Effector CD8-positive, alpha-beta T cell (primary cell): ENCODE data around the gene HOXC12.

Source experiments
- DNase-seq: peaks from one replicate; lab custom pipeline; 2025; lab: John Stamatoyannopoulos, UW

The HOXC12 gene

DNA sequence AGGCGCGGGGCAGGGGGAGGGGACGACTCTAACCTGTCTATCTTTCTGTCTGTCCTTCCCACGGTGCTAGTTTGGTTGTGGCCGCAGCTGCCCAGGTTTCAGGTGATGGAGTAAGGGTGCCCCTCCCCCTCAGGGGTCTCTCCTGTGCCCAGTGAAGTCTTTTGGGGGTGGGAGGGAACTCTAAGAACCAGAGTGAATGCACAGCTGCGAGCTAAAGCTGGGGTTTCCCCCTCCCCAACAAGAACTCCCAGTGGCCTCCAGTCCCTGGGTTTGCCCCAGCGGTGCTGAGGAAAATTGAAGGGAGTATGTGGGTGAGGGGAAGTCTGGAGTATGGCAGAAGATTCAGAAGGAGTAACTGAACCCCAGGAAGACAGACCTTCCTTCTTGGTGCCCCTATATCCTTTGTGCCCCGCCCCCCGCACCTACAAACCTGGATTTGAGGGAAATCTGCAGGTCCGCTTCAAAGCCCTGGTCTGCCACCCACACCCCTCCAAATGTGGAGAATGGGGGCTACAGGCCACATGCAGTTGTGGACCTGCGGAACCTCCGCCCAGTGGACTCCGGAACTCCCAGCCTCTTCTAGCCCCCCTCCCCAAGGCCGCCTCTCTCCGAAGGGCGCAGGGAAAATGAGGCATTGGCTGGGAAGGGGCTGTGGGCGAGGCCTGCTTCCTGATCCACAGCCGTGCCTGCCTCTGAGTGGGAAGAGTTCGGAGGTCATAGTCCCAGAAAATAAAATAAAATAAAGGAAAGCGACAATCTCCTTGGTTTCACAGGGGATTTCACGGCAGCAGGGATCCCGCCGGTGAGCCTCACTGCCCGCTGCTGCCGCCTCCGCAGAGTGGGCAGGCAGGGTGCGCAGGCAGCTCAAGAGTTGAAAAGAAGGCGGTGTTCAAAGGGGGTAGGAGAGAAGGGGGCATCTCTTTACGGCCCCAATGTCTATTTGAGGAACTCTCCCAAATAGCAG lies 41.8 kb downstream of the HOXC12 start:
- no peak for DNase-seq

DNA sequence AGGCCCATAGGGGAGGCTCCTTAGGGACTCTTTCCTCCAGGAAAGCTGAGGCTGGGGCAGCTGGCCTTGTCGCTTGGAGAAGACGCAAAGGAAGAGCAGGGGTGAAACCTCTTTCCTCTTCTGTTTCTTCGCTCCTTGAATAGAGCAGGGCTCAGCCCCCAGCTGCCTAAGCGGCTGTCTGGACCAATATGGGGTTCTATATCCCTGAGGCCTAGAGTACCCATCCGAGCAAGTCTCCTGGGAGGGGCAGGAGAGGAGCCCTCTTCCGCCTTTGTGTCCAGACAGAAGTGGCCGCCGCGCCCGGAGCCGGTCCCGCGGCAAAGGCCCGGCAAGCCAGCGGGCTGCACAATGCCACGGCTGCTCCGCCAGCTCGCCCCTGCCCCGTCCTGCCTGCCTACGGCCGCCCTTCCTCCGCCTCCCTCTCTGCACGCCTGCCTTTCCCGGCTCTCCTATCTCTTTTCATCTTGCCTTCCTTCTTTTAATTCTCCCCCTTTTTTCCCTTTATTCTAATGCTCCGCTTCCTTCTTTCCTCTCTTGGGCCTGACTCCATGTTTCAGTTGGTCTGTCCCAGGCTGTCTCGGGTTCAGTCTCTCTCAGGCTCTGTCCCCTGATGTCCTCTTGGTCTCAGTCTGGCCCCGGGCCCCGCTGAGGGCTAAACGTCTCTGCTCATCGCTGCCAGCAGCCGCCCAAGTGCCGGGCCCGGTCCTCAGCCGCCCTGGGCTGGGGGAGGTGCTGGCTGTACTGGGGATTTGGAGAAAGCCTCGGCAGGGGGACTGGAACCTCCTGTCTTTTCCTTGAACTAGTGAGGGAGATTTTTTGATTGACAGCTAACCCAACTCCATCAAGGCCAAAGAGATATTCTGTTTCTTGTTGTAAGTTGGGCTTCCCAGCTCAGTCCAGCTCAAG lies 42.8 kb downstream of the HOXC12 start:
- no peak for DNase-seq

GRCh38 chr12:53998110-53998899 lies 43.6 kb downstream of the HOXC12 start:
- no peak for DNase-seq

DNA sequence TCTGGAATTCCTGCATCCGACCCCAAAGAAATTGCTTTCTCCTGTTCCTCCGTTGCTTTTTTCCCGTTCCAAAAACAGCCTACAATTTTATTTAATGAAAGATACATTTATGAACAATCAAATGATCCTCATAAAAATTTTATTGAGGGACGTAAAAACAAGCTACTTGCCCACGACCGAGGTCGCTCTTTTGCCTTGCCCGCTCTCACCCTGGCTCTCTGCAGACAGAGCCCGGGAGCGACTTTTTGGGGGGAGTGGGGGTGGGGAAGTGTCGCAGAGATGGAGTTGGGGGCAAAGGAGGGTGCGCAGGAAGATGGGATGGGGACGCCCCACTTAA lies 44.2 kb downstream of the HOXC12 start:
- DNase-seq = no peak

DNA sequence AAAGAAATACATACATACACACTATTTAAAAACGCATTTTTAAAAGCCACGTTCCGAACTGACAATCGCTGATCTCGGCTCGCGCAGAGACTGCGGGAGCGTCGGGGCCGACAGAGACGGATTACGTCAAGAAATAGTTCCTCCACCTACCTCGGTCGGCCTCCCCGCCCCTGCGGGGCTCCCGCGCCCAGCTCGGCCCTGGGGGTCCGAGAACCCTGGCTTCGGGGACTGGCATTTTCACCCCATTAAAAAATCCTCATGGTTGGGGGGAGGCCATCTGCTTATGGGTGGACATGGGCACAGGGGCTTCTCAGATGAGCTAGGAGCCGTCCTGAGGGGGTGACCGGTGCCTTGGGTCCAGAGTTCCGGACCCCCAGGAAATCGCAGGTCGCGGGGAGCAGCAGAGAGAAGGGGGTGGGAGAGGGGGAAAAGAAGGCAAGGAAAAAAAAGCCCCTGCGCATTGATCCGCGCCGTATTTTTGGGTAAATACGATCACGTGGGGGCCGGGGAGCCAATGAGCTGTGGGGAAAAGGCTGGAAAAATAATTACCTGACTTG lies 44.9 kb downstream of the HOXC12 start:
- no peak for DNase-seq

DNA sequence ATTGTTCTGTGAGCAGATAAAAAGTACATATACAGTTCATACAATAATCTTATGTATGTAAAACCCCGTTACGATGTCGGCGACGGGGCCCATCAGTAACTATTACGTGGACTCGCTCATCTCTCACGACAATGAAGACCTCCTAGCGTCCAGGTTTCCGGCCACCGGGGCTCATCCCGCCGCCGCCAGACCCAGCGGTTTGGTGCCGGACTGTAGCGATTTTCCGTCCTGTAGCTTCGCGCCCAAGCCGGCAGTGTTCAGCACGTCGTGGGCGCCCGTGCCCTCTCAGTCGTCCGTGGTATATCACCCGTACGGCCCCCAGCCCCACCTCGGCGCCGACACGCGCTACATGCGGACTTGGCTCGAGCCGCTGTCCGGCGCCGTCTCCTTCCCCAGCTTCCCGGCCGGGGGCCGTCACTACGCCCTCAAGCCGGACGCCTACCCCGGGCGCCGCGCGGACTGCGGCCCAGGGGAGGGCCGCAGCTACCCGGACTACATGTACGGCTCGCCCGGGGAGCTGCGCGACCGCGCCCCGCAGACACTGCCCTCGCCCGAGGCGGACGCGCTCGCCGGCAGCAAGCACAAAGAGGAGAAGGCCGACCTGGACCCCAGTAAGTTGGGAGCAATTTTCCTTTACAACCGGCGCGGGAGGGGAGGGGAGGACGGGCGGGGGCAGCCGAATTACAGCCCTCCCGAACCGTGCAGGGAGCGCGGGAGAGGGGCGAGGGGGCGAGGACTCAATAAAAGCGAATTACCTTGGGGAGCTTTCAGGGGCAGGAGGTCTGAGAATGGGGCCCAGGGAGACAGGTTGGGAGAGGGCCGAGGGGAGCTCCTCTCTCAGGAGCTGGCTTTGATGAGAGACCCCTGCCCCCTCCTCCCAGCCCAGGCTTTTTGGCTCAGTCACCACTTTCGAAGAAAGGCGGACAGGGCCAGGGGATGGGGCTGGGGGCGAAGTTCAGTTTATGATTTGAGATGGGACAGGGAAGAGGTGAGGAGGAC lies 45.7 kb downstream of the HOXC12 start, which contains the start of gene HOXC9:
Gene HOXC9 (plus strand): TSS at position 46 of the 999 bp plus-strand sequence. CDS start 28 bp downstream, at position 74.
- DNase-seq = no peak

DNA sequence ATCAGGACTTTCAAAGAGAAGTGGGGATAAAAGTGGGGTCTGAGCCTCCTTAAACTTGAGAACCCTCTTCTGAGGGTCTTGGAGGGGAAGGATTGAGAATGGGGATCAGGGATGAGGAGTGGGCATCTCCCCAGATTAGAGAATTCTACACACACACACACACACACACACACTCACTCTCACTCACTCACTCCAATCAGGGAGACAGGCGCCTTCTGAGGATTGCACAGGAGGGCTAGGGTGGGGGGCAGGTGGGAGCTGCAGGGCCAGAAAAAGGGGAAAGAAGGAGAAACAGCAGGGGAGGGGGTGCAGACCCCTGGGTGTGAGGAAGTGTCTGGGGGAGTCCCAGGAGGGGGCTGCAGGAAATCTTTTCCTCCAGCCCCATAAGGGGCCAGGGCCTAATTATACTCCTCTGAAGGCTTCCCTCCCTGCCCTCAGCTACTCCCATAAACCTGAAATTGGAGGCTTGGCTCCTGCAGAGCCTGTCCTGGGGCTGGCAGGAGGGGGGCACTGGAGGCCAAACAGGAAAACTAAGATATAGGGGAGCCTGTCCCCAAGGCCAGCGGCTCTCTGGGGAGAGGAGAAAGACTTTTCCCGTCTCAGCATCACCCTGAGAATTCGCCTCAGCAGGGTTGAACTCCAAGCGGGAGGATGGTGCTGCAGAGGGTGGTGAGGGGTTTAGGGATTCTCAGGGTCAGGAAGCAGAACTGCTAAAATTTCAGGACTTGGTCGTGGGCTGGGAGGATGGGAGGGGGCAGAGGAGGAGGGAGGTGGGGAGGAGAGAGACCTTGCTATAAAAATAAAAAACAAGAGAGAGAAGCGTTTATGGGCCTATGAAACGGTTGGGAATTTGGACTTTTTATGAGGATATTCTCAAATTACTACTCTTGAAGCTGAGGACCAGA lies 46.8 kb downstream of the HOXC12 start:
- DNase-seq = no peak

DNA sequence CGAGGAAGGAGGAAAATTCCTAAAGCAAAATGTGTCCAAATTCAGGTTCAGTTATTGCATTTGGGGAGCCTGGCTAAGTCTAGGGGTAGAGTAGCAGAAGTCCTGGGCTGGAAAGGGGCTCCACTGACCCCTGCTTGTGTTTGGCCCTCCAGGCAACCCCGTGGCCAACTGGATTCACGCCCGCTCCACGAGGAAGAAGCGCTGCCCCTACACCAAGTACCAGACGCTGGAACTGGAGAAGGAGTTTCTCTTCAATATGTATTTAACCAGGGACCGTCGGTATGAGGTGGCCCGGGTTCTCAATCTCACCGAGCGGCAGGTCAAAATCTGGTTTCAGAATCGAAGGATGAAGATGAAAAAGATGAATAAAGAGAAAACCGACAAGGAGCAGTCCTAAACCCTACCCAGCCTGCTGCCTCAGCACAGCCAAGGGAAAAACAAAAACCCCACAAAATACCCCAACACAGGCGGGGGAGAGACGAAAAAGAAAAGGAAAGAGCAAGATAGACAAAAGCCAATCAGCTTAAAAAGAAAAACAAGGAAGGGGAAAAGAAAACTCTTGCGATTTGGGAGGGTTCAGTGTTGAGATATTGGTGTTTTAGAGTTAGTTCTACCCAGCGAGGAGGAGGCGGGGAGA lies 47.7 kb downstream of the HOXC12 start:
- DNase-seq = no peak

DNA sequence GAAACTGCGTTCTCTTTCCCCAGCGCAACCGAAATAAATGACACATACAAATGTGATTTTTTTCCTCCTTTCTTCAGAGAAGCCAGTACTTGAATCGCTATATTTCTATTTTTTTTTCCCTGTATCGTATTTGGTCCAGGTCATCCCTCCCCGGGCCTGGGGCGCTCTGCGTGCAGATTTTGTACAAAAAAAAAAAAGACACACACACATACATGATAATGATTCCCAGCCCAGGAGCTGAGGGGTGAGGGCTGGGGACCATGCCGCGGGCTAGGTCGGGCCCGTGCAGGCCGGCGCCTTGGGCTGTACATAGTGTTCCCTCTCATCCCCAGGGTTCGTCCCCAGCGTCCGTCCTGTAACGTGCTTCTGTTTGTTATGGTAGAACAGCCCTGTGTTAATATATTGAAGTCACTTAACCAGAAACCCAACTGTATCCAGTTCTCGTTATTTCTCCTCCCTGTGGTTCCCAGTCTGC lies 48.2 kb downstream of the HOXC12 start:
- DNase-seq = no peak

DNA sequence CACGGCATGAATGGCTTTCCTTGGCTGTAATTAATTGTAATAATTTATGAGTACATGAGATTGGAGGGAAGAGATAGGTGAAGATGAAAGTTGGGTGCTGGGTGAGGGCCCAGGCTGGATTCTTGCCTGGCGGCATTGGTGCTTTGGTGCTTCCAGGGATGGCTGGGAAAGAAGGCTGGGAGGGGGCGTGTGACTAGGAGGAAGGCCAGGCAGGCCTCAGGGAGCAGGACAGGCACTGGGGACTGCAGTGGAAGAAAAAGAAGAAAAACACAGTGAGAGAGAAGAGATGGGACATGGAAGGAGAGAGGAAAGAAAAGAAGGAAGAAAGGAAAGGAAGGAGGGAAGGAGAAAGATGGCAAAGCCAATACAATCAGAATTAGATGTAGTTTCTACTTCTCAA lies 48.9 kb downstream of the HOXC12 start:
- no peak for DNase-seq

DNA sequence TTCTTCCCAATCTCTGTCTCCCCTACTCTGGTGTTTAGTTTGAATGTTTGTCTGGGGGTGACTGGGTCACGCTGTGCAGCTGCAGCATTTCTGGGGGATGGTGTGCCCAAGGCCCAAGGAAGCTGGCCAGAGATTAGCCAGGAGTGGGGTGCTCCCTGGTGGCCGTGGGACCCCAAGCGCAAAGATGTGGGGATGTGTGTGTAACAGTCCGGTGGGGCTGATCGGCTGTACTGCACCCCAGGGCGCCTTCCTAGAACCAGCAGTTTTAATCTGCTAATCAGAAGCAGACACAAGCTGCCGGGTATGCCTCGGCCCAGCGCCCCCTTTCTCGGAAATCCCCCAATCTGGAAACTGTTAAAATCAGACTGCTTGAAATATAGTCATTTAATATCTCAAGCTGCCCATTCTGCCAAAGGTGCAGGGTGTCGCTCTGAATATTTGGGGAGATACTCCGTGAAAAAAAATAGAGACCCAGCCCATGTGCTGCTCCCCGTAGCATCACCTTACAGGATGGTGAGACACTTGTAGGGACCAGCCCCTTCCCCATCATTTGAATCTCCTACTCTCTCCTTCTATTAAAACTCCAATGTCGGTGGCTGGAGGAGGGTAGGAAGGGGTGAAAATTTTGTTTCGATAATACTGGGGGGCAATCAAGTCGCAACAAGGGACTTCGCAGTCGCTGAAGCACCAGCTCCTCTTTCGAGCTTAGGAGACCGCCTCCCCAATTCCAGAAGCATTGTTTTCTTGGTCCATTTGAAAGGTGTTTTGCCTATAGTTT lies 49.5 kb downstream of the HOXC12 start:
- DNase-seq = no peak

GRCh38 chr12:54004841-54005530 lies 50.3 kb downstream of the HOXC12 start:
- DNase-seq = no peak

DNA sequence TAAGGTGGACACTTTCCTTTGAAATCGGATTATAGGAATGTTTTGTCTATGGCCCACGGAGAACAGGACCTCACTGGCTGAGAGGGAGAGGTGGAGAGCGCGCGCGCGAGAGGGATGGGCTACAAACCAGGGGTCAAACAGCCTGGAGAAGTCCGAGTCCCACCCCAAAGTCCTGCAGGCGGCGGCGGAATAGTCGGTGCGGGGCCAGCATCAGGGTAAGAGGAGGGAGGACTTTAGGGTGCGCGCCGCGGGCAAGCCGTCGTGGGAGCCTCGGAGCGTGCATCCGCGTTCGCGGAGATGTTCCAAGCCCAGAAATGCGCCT lies 50.8 kb downstream of the HOXC12 start:
- no peak for DNase-seq

- peak; percentile 83 for DNase-seq
Observed at GRCh38 chr12:54005853-54006558, 51.3 kb downstream of the HOXC12 start.

DNA sequence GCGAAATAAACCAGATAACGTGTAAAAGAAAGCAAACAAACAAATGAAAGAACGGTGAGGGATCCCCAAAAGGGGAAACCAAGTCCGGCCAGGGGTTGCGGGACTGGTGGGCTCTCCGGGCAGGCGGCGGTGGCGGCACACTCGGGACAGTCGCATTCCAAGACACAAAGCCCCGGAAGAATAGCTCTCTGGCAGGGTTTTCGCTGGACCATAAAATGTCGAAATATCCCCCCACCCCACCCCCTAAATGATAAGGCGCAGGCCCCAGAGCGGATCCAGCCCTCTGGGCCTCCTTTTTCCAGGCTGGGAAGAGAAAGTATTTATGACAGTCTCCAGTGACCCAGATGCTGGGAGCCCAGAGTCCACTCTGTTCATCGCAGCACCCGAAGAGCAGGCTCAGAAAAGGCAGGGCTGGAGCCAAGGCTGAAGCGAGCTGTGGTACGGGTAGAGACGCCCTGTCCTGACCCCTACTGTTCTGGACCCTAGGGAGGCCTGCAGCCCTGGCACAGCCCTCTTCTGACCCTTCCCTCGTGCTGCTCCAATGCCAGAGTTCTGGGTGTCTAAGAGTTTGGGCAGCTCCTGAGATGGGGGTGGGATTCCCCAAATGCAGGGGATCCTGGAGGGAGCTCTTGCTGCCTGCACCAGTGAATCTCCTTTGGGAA lies 52.0 kb downstream of the HOXC12 start:
- no peak for DNase-seq
